GM18499 (cell line): ENCODE data around the gene KRTAP5-9.
"Not testable (repeated sequence)": the region's sequence is repeated elsewhere in the genome, so short reads cannot be mapped to it uniquely, and the experiment has no call there.

ENCODE experiments used
- ATAC-seq: cut with Tn5 transposase; IDR thresholded peaks from one replicate; pipeline ENCODE4 v1.9.1; 2021; ENCODE audit warnings: moderate number of reproducible peaks; ENCODE audit not compliant: insufficient read depth, unreplicated experiment

Gene KRTAP5-9

GRCh38 chr11:71548120-71548519, at the start of gene KRTAP5-9:
Gene KRTAP5-9 (plus strand): TSS chr11:71548420. CDS start chr11:71548658, 238 bp downstream.
- no peak for ATAC-seq

DNA sequence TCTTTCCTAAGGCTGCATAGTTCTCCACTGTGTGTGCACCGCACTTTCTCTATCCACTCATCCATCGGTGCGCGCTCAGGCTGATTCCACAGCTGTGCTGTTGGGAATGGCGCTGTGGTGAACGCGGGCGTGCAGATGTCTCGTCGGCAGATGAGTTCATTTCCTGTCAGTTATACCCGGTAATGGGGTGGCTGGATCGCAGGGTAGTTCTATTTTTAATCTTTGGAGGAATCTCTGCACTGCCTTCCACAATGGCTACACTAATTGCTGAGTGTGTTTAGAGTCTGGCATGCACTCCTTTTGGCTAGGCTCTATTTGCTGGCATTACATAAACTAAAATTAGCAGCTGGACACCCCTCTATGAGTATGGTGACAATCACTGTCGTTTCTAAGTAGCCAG, 49.1 kb upstream of the KRTAP5-9 start:
- no peak for ATAC-seq

DNA sequence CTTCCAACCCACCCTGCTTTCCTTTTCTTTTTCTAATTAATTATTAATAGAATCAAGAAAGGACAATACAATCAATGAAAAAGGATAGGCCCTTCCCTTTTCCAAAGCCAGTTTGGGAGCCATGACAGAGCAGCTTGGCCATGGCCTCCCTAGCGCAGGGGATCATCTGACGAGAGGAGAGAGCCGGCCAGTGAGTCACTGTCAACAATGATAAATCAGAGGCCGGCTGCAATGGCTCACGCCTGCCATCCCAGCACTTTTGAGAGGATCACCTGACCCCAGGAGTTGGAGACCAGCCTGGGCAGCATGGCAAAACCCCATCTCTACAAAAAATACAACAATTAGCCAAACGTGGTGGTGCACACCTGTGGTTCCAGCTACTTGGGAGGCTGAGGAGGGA, 48.7 kb upstream of the KRTAP5-9 start:
- ATAC-seq = no peak

- no peak for ATAC-seq
Measured at GRCh38 chr11:71500601-71501021, 47.6 kb upstream of the KRTAP5-9 start.

- ATAC-seq = no peak
Measured at GRCh38 chr11:71501071-71501985, 46.9 kb upstream of the KRTAP5-9 start.

DNA sequence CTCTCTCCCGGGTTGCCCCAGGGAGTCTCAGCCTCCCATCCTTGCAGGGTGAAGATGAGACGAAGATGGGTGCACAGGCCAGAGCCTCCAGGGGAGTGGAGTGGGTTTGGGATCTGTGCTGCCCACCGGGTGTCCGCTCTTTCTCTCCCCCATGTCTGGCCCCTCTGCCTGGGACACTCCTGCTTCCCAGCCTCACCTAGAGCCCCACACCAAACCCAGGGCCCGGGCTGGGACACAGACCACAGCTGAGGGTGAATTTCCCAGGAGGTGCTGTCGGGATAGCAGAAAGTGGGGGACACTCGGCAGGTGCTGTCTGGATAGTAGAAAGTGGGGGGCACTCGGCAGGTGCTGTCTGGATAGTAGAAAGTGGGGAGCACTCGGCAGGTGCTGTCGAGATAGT, 46.2 kb upstream of the KRTAP5-9 start:
- ATAC-seq = no peak

GRCh38 chr11:71502871-71503435, 45.3 kb upstream of the KRTAP5-9 start:
- ATAC-seq = no peak

- no peak for ATAC-seq
Measured at GRCh38 chr11:71504531-71504930, 43.7 kb upstream of the KRTAP5-9 start.

GRCh38 chr11:71505001-71505400, 43.2 kb upstream of the KRTAP5-9 start:
- no peak for ATAC-seq

DNA sequence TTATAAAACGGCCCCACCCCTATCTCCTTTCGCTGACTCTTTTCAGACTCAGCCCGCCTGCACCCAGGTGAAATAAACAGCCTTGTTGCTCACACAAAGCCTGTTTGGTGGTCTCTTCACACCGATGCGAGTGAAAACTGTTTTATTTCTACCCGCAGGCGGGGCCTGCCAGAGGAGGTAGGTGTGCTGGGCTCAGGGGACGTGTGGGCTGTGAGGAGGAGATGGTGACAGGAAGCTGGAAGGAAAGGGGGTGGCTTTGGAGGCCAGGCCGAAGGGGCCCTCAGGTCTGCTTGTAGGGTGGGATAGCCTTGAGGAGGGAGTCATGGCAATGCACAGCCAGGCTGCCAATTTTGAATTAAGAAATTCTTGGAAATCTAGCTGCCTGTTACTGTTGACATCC, 42.4 kb upstream of the KRTAP5-9 start:
- no peak for ATAC-seq

- no peak for ATAC-seq
Measured at GRCh38 chr11:71507102-71507501, 41.1 kb upstream of the KRTAP5-9 start.

- ATAC-seq = no peak
Measured at GRCh38 chr11:71518506-71519471, 29.4 kb upstream of the KRTAP5-9 start.

- ATAC-seq = no peak
Measured at GRCh38 chr11:71519546-71519945, 28.7 kb upstream of the KRTAP5-9 start.

GRCh38 chr11:71525188-71525937, 22.9 kb upstream of the KRTAP5-9 start:
- ATAC-seq = no peak

DNA sequence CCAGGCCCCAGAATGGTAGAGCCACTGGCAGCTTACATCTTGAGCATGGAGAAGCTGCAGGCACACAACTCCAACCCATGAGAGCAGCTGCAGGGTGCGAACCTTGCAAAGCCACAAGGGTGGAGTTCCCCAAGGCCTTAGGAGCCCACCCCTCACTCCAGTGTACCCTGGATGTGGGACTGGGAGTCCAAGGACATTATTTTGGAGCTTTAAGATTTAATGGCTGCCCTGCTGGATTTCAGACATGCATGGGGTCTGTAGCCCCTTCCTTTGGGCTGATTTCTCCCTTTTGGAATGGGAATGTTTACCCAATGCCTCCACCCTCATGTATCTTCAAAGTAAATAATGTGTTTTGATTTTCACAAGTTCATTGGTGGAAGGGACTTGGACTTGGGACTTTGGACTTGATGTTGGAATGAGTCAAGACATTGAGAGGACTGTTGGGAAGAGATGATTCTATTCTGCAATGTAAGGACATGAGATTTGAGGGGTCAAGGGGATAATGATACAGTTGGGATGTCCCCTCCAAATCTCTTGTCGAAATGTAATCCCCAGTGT, 22.2 kb upstream of the KRTAP5-9 start:
- no peak for ATAC-seq

DNA sequence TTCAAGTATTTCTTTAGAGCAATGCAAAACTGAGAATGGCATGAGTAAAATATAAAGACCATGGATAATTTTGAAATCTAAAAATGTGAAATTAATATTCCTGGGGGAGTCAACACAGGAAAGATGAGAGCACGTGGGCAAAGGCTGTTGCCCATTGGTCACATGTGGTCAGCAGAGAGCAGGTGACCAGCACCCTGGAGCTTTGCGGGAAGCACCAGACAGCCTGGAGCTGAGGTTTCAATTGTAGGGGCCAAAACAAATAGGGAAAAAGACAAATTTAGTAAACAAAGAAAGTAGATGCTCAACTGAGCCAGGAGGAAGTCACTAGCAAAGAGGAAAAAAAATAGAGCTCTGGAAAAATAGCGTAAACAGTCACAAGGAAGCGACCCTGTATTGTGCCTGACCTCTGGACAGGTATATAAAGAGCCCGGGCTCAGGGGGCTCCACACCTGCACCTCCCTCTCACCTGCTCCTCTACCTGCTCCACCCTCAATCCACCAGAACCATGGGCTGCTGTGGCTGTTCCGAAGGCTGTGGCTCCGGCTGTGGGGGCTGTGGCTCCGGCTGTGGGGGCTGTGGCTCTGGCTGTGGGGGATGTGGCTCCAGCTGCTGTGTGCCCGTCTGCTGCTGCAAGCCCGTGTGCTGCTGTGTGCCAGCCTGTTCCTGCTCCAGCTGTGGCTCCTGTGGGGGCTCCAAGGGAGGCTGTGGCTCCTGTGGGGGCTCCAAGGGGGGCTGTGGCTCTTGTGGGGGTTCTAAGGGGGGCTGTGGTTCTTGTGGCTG, 21.2 kb upstream of the KRTAP5-9 start, which contains the start of gene KRTAP5-7:
Gene KRTAP5-7 (plus strand): TSS at position 472 of the 780 bp plus-strand sequence. CDS start 34 bp downstream, at position 506.
- ATAC-seq = not testable (repeated sequence)

DNA sequence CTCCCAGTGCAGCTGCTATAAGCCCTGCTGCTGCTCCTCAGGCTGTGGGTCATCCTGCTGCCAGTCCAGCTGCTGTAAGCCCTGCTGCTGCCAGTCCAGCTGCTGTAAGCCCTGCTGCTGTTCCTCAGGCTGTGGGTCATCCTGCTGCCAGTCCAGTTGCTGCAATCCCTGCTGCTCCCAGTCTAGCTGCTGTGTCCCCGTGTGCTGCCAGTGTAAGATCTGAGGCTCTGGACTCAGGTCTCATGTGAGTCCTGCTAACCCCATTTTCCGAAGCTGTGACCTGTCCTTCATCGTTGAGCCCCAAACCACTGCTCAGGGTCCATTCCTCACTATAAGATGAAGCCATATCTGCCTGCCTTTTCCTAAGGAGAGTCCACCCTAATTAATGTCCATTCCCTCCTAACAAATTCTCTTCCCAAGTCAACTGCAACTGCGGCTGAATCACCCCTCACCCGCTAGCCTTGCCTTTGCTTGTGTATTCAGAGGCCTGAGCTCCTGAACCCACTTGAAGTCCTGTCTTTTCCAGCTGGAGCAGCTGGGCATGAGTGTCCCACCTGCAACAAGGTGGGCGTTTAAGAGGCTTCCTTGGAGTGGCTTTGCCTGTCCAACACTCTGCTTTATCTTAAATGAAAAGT, 20.5 kb upstream of the KRTAP5-9 start:
- ATAC-seq = no peak

- no peak for ATAC-seq
Measured at GRCh38 chr11:71530602-71531001, 17.6 kb upstream of the KRTAP5-9 start.
